ENCODE results near the gene AMBP. TPM values are rescaled to one million over a fixed set of nuclear protein-coding genes. Genes with fewer than 3 reads are reported as not detected.

Gene AMBP
- polyA plus RNA-seq, 2 of the 4 experiments (the other 2 are of a cell fraction), result 6.1 to 9.4 TPM

GRCh38 chr9:114070188-114071103, 7.7 kb downstream of the AMBP start:
- Histone ChIP-seq H3K4me2 (no peak overlapping the region), H3K9me3 (no peaks in the 10 kb centered on the region), H3K4me3 (no peak overlapping the region), H3K4me1 (0 out of 3 replicates have a peak, but pooled peaks cover 3% of the 10 kb centered on the region), H3K27ac (0 out of 6 replicates have a peak overlapping the region, but pooled peaks of 1 of the 2 experiments have one; percentile 31)
- 95% methylated on average over 9 of the region's 17 CpGs for WGBS (ENCODE audit: missing lambda C conversion rate)
- FAIRE-seq (no peak), DNase-seq (ENCODE audit: low read depth in 1 of 2, low spot score in 1 of 2) (no peak), ATAC-seq (no peak)
- ChIA-PET POLR2A (no interaction called here), CTCF (interaction anchor here (0.5 to 4.7 kb wide), 3 partner anchors 12 to 238 kb away, joined by 3 to 40 read pairs (median 3); no protein-coding TSS in a partner anchor)
- TF ChIP-seq, protein P1, sequence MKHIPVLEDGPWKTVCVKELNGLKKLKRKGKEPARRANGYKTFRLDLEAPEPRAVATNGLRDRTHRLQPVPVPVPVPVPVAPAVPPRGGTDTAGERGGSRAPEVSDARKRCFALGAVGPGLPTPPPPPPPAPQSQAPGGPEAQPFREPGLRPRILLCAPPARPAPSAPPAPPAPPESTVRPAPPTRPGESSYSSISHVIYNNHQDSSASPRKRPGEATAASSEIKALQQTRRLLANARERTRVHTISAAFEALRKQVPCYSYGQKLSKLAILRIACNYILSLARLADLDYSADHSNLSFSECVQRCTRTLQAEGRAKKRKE (CRISPR knock-in tag; IDR thresholded peaks at IDR 0.05; ENCODE audit: low read depth), result no peak
- TF ChIP-seq CHD2 (IDR thresholded peaks at IDR 0.05; ENCODE audit: low read length, partially characterized antibody) (no peak), HEYL (CRISPR knock-in tag; IDR thresholded peaks at IDR 0.05) (no peak), EHMT2 (IDR thresholded peaks at IDR 0.05; ENCODE audit: low read depth) (no peak), POLR2AphosphoS2 (conservative IDR thresholded peaks at IDR 0.05; ENCODE audit: low read length) (no peak), SMC3 (IDR thresholded peaks at IDR 0.05) (no peak), SREBF2 (IDR thresholded peaks at IDR 0.05) (no peak), HOXB5 (CRISPR knock-in tag; IDR thresholded peaks at IDR 0.05) (no peak), JUNB (IDR thresholded peaks at IDR 0.05) (no peak), ESRRA (IDR thresholded peaks at IDR 0.05; ENCODE audit: borderline replicate concordance, low read length) (no peak), ZFP36 (IDR thresholded peaks at IDR 0.05; ENCODE audit: borderline replicate concordance, partially characterized antibody) (no peak), BHLHE40 (IDR thresholded peaks at IDR 0.05; ENCODE audit: low read depth, low read length) (no peak), FOSL2 (IDR thresholded peaks at IDR 0.05) (no peak), FOSL2 (CRISPR knock-in tag; IDR thresholded peaks at IDR 0.05) (no peak), EP300 (IDR thresholded peaks at IDR 0.05) (no peak), CBX8 (IDR thresholded peaks at IDR 0.05) (no peak), HOXB13 (CRISPR knock-in tag; IDR thresholded peaks at IDR 0.05; ENCODE audit: low read depth) (no peak), POLR2A (IDR thresholded peaks at IDR 0.05; ENCODE audit: low read length) (no peak)
- TF ChIP-seq, protein P2, sequence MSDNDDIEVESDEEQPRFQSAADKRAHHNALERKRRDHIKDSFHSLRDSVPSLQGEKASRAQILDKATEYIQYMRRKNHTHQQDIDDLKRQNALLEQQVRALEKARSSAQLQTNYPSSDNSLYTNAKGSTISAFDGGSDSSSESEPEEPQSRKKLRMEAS (IDR thresholded peaks at IDR 0.05), result no peak
- TF ChIP-seq, protein P3, sequence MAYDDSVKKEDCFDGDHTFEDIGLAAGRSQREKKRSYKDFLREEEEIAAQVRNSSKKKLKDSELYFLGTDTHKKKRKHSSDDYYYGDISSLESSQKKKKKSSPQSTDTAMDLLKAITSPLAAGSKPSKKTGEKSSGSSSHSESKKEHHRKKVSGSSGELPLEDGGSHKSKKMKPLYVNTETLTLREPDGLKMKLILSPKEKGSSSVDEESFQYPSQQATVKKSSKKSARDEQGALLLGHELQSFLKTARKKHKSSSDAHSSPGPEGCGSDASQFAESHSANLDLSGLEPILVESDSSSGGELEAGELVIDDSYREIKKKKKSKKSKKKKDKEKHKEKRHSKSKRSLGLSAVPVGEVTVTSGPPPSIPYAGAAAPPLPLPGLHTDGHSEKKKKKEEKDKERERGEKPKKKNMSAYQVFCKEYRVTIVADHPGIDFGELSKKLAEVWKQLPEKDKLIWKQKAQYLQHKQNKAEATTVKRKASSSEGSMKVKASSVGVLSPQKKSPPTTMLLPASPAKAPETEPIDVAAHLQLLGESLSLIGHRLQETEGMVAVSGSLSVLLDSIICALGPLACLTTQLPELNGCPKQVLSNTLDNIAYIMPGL (CRISPR knock-in tag; IDR thresholded peaks at IDR 0.05; ENCODE audit: borderline replicate concordance), result no peak
- TF ChIP-seq, protein P4, sequence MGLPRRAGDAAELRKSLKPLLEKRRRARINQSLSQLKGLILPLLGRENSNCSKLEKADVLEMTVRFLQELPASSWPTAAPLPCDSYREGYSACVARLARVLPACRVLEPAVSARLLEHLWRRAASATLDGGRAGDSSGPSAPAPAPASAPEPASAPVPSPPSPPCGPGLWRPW (IDR thresholded peaks at IDR 0.05), result no peak

GRCh38 chr9:114069476-114070187, 8.5 kb downstream of the AMBP start:
- WGBS (ENCODE audit: missing lambda C conversion rate), result 92% methylated on average over 6 of the region's 9 CpGs
- Histone ChIP-seq H3K9me3 (no peaks in the 10 kb centered on the region), H3K4me2 (no peak overlapping the region), H3K4me1 (no peaks in the 10 kb centered on the region), H3K4me3 (no peak overlapping the region), H3K27ac (no peak overlapping the region)
- ChIA-PET POLR2A (no interaction called here), CTCF (interaction anchor here (1.3 to 4.7 kb wide), 2 partner anchors 13 to 333 kb away, joined by 3 to 40 read pairs; no protein-coding TSS in a partner anchor)
- no peak for TF ChIP-seq ZSCAN20 (CRISPR knock-in tag; IDR thresholded peaks at IDR 0.05)
- TF ChIP-seq HEYL (CRISPR knock-in tag; IDR thresholded peaks at IDR 0.05), result no peak
- no peak for TF ChIP-seq PBX3 (IDR thresholded peaks at IDR 0.05)
- TF ChIP-seq ZNF302 (CRISPR knock-in tag; IDR thresholded peaks at IDR 0.05), result no peak
- TF ChIP-seq RCOR1 (IDR thresholded peaks at IDR 0.05; ENCODE audit: low read depth, low read length), result no peak
- TF ChIP-seq, protein P2 (IDR thresholded peaks at IDR 0.05), result no peak
- TF ChIP-seq ZFP36 (IDR thresholded peaks at IDR 0.05; ENCODE audit: borderline replicate concordance, partially characterized antibody), result no peak
- TF ChIP-seq RAD21 (conservative IDR thresholded peaks at IDR 0.05 in 1 of 2, IDR thresholded peaks at IDR 0.05 in 1 of 2), result no peak
- no peak for FAIRE-seq
- DNase-seq (ENCODE audit: low read depth in 1 of 2, low spot score in 1 of 2), result no peak
- no peak for ATAC-seq

Data from A549 (cell line).